Natural killer cell treated with Interleukin-12 subunit alpha and Interleukin-12 subunit beta and Interleukin-15 and Interleukin-18, amount 100 ng/mL, for 72 hours (primary cell): Measurements from ENCODE around the gene RTF1. TPM values are rescaled to one million over a fixed set of nuclear protein-coding genes. Genes with fewer than 3 reads are reported as not detected.
"Not testable (repeated sequence)": the region's sequence is repeated elsewhere in the genome, so short reads cannot be mapped to it uniquely, and the experiment has no call there.

Experiments used
- ATAC-seq, 2 donors: fragments of 150-1000 bp; cut with Tn5 transposase in 1 of 2; sonication (Bioruptor Pico), chemical (Tn5 transposase) in 1 of 2; 2 replicates each; pipeline ENCODE4 v1.10.0; 2021
- DNase-seq: peaks from one replicate; pipeline ENCODE4 v3.0.0; 2022; ENCODE audit warnings: low spot score
- H3K27ac Mint-ChIP-seq, 2 donors: 1 replicate in 1 of 2; 2 replicates in 1 of 2; pipeline ENCODE4 v1.8.0; 2022; ENCODE audit warnings: mixed read lengths in 2 of 2, mild to moderate bottlenecking in 1 of 2, moderate library complexity in 1 of 2
- H3K27me3 Mint-ChIP-seq, 2 donors: 1 replicate in 1 of 2; 2 replicates in 1 of 2; pipeline ENCODE4 v1.8.0; 2022; ENCODE audit warnings: mixed read lengths in 2 of 2
- H3K36me3 Mint-ChIP-seq: one replicate; pipeline ENCODE4 v1.8.0; 2022; ENCODE audit warnings: mixed read lengths
- H3K4me1 Mint-ChIP-seq, 2 donors: 1 replicate in 1 of 2; 2 replicates in 1 of 2; pipeline ENCODE4 v1.8.0; 2022; ENCODE audit warnings: low read depth in 2 of 2, mixed read lengths in 2 of 2, mild to moderate bottlenecking in 1 of 2
- H3K4me3 Mint-ChIP-seq: one replicate; pipeline ENCODE4 v1.8.0; 2022; ENCODE audit warnings: mixed read lengths
- H3K9me3 Mint-ChIP-seq: 2 replicates; pipeline ENCODE4 v1.8.0; 2022; ENCODE audit warnings: mixed read lengths
- total RNA-seq, 2 donors: library from RNA; stranded (reverse); gene quantifications; one replicate each; pipeline ENCODE4 v1.2.3, GENCODE V29; 2022

Gene RTF1
- total RNA-seq, 2 donors from 2014 or later, result 34.2 to 38.1 TPM

DNA sequence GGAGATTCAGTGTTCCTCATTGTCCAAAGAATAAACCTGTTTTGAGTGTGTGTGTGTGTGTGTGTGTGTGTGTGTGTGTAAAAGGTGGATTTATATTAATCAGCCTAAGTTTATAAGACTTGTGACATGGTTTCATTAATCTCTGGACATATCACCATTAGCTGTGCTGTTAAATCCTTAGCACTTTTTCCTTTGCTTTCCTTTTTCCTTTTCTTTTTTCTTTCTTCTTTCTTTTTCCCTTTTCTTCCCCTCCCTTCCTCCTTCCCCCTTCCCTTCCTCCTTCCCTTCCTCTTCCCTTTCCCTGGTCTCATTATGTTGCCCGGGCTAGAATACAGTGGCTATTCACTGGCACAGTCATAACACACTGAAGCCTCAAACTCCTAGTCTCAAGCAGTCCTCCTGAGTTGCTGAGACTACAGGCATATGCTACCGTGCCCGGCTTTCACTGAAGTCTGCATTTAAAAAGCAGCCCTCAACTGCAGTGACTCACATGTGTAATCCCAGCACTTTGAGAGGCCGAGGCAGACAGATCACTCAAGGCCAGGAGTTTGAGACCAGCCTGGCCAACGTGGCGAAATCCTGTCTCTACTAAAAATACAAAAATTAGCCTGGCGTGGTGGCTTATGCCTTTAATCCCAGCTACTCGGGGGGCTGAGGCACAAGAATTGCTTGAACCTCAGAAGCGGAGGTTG lies 48.1 kb downstream of the RTF1 start:
- Mint-ChIP-seq H3K4me3 (no peak overlapping the region), H3K9me3 (no peaks in the 10 kb centered on the region), H3K36me3 (peaks cover 14% of the 10 kb centered on the region), H3K27ac (no peak overlapping the region), H3K4me1 (peaks cover 17 to 20% of the 10 kb centered on the region in 2 donors), H3K27me3 (no peaks in the 10 kb centered on the region)
- ATAC-seq (no peak), DNase-seq (no peak)

DNA sequence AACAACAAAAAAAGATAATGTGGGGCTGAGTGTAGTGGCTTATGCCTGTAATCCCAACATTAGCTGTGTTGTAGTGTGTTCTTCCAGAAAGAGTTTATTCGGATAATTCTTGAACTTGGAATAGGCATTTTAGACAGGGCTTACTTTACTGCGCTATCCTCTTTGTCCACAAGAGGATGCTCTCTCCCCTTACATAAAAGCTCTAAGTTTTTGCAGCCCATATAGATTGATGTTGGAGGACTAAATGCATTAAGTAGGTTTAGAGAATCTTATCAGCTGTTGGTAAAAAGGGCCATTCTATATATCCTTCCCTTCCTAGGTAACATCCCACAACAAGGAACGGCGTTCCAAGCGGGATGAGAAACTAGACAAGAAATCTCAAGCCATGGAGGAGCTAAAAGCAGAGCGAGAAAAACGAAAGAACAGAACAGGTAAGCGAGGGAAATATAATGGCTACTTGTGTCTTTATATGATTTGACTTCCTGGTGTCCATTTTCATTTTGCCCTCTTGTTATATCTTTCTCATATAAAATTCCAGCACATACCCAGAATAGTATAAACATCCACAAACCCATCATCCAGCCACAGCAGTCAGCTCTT lies 49.0 kb downstream of the RTF1 start:
- Mint-ChIP-seq H3K27ac (no peak overlapping the region), H3K36me3 (peaks cover 18% of the 10 kb centered on the region), H3K4me1 (peaks cover 17 to 20% of the 10 kb centered on the region in 2 donors), H3K27me3 (no peaks in the 10 kb centered on the region), H3K9me3 (no peaks in the 10 kb centered on the region), H3K4me3 (no peak overlapping the region)
- no peak for ATAC-seq
- no peak for DNase-seq

- Mint-ChIP-seq H3K4me3 (peak overlapping the region; percentile 11), H3K4me1 (peaks cover 17 to 20% of the 10 kb centered on the region in 2 donors), H3K27me3 (no peaks in the 10 kb centered on the region), H3K27ac (peak overlapping the region in 1 of 2 donors; percentile 69), H3K9me3 (no peaks in the 10 kb centered on the region), H3K36me3 (peaks cover 22% of the 10 kb centered on the region)
- no peak for ATAC-seq
- no peak for DNase-seq
These were observed 49.8 kb downstream of the RTF1 start for GRCh38 chr15:41466711-41467110.

DNA sequence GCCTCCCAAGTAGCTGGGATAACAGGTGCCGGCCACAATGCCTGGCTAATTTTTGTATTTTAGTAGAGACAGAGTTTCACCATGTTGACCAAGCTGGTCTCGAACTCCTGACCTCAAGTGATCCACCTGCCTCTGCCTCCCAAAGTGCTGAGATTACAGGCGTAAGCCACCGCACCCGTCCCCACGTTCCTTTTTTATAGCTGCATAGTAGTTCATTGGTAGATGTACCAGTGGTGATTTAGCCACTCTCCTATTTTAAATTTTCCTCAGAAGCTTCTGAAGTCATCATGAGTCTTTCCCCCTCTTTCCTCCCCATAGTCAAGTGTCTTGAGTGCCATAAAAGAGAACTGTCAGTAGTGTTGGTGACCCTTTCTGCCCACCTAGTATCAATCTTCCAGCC lies 52.7 kb downstream of the RTF1 start:
- not testable (repeated sequence) for H3K4me3 Mint-ChIP-seq, ATAC-seq, DNase-seq, H3K27me3 Mint-ChIP-seq, H3K27ac Mint-ChIP-seq, H3K9me3 Mint-ChIP-seq
- H3K4me1 Mint-ChIP-seq, result peaks cover 10 to 11% of the 10 kb centered on the region in 2 donors
- peaks cover 22% of the 10 kb centered on the region for H3K36me3 Mint-ChIP-seq

- H3K9me3 Mint-ChIP-seq, result no peaks in the 10 kb centered on the region
- ATAC-seq, result no peak
These were observed 56.5 kb downstream of the RTF1 start for GRCh38 chr15:41473418-41473817.

DNA sequence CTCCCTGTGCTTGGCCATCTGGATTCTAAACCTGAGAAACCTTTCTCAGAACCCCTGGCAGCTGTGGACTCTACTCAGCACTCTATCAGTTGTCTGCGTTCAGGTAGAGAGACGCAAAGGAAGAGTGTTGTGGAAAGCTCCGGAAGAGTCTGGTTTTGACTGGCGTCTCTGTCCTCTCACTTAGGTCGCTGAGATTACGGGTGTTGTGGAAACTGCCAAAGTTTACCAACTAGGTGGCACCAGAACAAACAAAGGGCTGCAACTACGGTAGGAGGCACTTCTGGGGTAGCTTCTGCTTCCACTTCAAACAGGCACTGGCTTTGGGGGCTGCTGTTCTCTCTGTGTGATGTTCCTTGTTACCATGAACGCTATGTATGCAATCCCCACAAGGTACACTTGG lies 57.5 kb downstream of the RTF1 start:
- ATAC-seq, result no peak
- no peak for DNase-seq
- Mint-ChIP-seq H3K9me3 (no peaks in the 10 kb centered on the region), H3K27ac (no peak overlapping the region), H3K27me3 (no peaks in the 10 kb centered on the region), H3K36me3 (peaks cover 29% of the 10 kb centered on the region), H3K4me1 (no peaks in the 10 kb centered on the region), H3K4me3 (no peak overlapping the region)

More at GRCh38 chr15:41473418-41473817, 56.5 kb downstream of the RTF1 start:
- no peaks in the 10 kb centered on the region for H3K27me3 Mint-ChIP-seq
- H3K36me3 Mint-ChIP-seq, result peaks cover 29% of the 10 kb centered on the region
- no peak for DNase-seq
- no peak overlapping the region for H3K4me3 Mint-ChIP-seq
- H3K4me1 Mint-ChIP-seq, result no peaks in the 10 kb centered on the region
- H3K27ac Mint-ChIP-seq, result no peak overlapping the region

DNA sequence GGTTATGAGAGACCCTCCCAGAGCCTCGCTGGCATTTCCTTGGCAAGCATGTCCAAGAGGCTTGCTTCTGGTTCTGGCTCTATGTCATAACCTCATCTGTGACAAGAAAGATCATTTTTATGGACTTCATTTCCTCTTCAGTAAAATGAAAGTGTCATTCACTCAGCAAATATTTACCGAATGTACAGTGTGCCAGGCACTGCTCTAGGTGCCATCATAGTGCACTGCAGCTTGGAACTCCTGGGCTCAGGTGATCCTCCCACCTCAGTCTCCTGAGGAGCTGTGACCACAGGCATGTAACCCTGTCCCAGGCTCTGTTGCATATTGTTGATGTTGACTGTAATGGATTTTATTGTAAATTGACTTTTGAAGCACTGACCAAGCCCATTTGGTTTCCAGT lies 58.0 kb downstream of the RTF1 start:
- Mint-ChIP-seq H3K27ac (no peak overlapping the region), H3K27me3 (no peaks in the 10 kb centered on the region), H3K9me3 (no peaks in the 10 kb centered on the region), H3K4me3 (no peak overlapping the region), H3K4me1 (no peaks in the 10 kb centered on the region), H3K36me3 (peaks cover 26% of the 10 kb centered on the region)
- no peak for DNase-seq
- no peak for ATAC-seq

- no peak overlapping the region for H3K4me3 Mint-ChIP-seq
- H3K36me3 Mint-ChIP-seq, result peaks cover 28% of the 10 kb centered on the region
These were observed 59.6 kb downstream of the RTF1 start for GRCh38 chr15:41476416-41477048.

DNA sequence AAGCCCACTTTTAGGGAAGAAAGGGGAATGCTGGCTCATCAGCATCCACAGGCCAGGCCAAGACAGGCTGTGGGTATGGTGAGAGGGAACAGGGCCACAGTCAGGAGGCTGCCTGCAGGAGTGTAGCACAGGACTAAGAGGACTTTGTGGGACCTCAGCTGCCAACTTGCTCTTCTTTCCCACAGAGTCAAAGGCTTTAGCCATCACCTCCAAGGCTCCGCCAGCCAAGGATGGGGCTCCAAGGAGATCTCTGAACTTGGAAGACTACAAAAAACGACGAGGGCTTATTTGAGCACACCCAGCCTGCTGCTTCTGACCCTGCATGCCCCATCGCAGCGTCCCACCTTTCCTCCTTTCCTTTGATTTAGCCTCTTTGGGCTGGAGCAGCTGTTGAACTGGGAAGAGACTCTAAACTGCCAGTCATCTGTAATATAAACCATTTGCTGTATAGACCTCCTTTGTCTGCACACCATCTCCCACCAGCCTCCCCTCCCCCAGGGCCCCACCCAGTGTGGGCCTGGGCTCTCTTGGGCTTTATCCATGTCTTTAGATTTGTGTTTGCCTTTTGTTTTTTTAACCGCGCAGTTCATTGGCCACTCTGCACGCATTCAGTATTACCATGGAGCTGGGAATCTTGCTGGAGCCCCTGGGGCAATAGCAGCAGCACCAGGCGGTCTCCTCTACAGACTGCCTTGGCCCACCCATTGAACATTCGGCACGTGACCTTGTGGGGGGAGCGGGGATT lies 63.7 kb downstream of the RTF1 start:
- Mint-ChIP-seq H3K27ac (no peak overlapping the region), H3K27me3 (no peaks in the 10 kb centered on the region), H3K4me1 (peaks cover 14 to 18% of the 10 kb centered on the region in 2 donors), H3K9me3 (no peaks in the 10 kb centered on the region), H3K4me3 (no peak overlapping the region), H3K36me3 (peaks cover 28% of the 10 kb centered on the region)
- ATAC-seq (no peak), DNase-seq (no peak)

More at GRCh38 chr15:41476416-41477048, 59.6 kb downstream of the RTF1 start:
- Mint-ChIP-seq H3K4me1 (no peaks in the 10 kb centered on the region), H3K9me3 (no peaks in the 10 kb centered on the region), H3K27me3 (no peaks in the 10 kb centered on the region), H3K27ac (peak overlapping the region in 1 of 2 donors; percentile 20)
- DNase-seq, result no peak
- ATAC-seq, result no peak

- Mint-ChIP-seq H3K36me3 (peaks cover 15% of the 10 kb centered on the region), H3K4me1 (peaks cover 21 to 22% of the 10 kb centered on the region in 2 donors), H3K4me3 (peak overlapping the region; percentile 58), H3K27me3 (peaks cover 0 to 2% of the 10 kb centered on the region in 2 donors), H3K27ac (no peak overlapping the region), H3K9me3 (no peaks in the 10 kb centered on the region)
- DNase-seq (no peak), ATAC-seq (no peak)
These were observed 65.4 kb downstream of the RTF1 start for GRCh38 chr15:41482110-41482877.

DNA sequence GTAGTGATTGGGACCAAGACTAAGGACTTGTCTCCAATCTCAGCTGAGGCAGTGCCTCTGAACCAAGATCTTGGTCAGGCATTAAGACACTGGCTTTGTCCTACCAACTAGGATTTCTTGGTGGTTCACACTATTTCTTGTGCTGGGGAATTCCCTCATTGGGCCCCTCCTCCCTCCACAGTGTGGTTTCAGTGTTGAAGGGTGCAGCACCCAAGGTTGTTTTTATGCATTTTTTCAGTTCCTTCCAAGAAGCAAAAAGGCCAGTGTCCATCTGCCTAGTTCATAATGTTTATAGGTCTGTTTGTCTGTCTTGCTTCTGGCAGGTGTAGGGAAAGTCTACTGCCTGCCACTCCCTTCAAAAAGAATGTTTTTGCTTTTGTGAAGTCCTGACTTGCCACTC lies 66.2 kb downstream of the RTF1 start:
- H3K4me3 Mint-ChIP-seq, result peak overlapping the region; percentile 58
- peaks cover 26 to 29% of the 10 kb centered on the region in 2 donors for H3K4me1 Mint-ChIP-seq
- no peak for DNase-seq
- no peaks in the 10 kb centered on the region for H3K9me3 Mint-ChIP-seq
- H3K27me3 Mint-ChIP-seq, result peaks cover 5 to 6% of the 10 kb centered on the region in 2 donors
- peak; percentile 79 to 87 for ATAC-seq
- peaks cover 11% of the 10 kb centered on the region for H3K36me3 Mint-ChIP-seq
- H3K27ac Mint-ChIP-seq, result peak overlapping the region in 1 of 2 donors; percentile 19

DNA sequence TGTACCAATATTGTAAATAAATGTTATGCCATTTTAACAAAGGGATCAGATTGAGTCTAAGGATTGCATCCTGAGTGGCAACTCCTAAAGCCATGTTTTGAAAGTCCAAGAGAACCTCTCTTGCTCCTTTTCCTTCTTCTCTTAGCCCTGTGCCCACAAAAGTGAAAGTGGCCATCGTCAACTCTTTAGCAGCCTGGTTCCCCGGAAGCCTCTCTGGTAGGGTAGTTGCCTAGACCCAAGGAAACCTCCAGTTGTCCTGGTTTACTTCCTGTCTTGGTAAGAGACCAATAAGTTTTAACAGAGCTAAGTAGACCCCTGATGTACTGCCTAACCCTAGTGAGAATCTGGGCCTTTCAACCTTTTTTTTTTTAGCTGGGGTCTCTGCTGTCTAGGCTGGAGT lies 66.6 kb downstream of the RTF1 start:
- Mint-ChIP-seq H3K36me3 (peaks cover 11% of the 10 kb centered on the region), H3K27me3 (peaks cover 5 to 6% of the 10 kb centered on the region in 2 donors), H3K4me3 (peak overlapping the region; percentile 58), H3K27ac (peak overlapping the region in 1 of 2 donors; percentile 19), H3K4me1 (peaks cover 26 to 30% of the 10 kb centered on the region in 2 donors), H3K9me3 (no peaks in the 10 kb centered on the region)
- ATAC-seq, result peak; percentile 65 to 77
- DNase-seq, result no peak
